K562 (cell line): Measurements from ENCODE around the gene STYX. TPM values are rescaled to one million over a fixed set of nuclear protein-coding genes. Genes with fewer than 3 reads are reported as not detected.

Source experiments
- ATAC-seq: fragments of 200-7000 bp; cut with Tn5 transposase; 3 replicates; pipeline ENCODE4 v1.9.1; 2020; ENCODE audit warnings: moderate library complexity
- BruUV-seq: library from RNA; stranded (reverse); fragments of 400-500 nt; replicated peaks from 2 replicates; lab custom pipeline; 2021; lab: Mats Ljungman, UMichigan
- CTCF ChIA-PET: fragments of 300-600 bp; formaldehyde crosslinking; extraction: SDS; loops from one replicate; lab custom pipeline; 2021; ENCODE audit warnings: low intra/inter-chr PET ratio; lab: Yijun Ruan, JAX
- POLR2A ChIA-PET: fragments of 300-600, 350-650 bp; sonication (Branson Sonifier 250); formaldehyde crosslinking; extraction: SDS; loops from one replicate; lab custom pipeline; 2021; ENCODE audit warnings: antibody characterized with exemption, inconsistent platforms; lab: Yijun Ruan, JAX
- DNase-seq, 4 experiments: peaks; one replicate each; pipeline versions ENCODE4 v3.0.0 to v3.0.0-alpha.2; 2011 to 2018; ENCODE audit warnings: low spot score in 3 of 4, mixed read lengths in 3 of 4; ENCODE audit errors: extremely low read depth in 1 of 4
- FAIRE-seq: peaks from 2 replicates; lab custom pipeline; 2011; peaks lifted over from hg19 to GRCh38; lab: Jason Lieb, UNC
- H2AFZ ChIP-seq: 2 replicates; pipeline ENCODE4 v1.6.0; 2011; ENCODE audit warnings: low read depth, low read length, control low read depth, inconsistent platforms
- H3K27ac ChIP-seq: fragments of 200-600 bp; 3 replicates; pipeline ENCODE4 v1.8.0; 2011; ENCODE audit warnings: low read depth, mild to moderate bottlenecking, control low read depth, inconsistent platforms, low read length, moderate library complexity, mixed read lengths; ENCODE audit errors: extremely low read depth
- H3K27me3 ChIP-seq, 2 experiments: fragments of 300-600 bp in 1 of 2; 2 replicates in 1 of 2; 3 replicates in 1 of 2; pipeline versions ENCODE4 v1.6.0 to v1.8.0; 2011; ENCODE audit warnings: inconsistent platforms in 2 of 2, low read length in 2 of 2, mild to moderate bottlenecking in 1 of 2, mixed read lengths in 1 of 2, moderate library complexity in 1 of 2; ENCODE audit not compliant: control insufficient read depth in 2 of 2, insufficient read depth in 2 of 2
- H3K36me3 ChIP-seq: fragments of 300-600 bp; 3 replicates; pipeline ENCODE4 v1.8.0; 2011; ENCODE audit warnings: mild to moderate bottlenecking, low read length, inconsistent platforms; ENCODE audit not compliant: control insufficient read depth, insufficient read depth
- H3K4me1 ChIP-seq, 2 experiments: fragments of 200-600 bp in 1 of 2; replicated peaks in 1 of 2; 2 replicates in 1 of 2; 3 replicates in 1 of 2; pipeline versions ENCODE4 v1.5.1 to v1.8.0; 2011; ENCODE audit warnings: inconsistent platforms in 2 of 2, low read length in 2 of 2, mild to moderate bottlenecking in 1 of 2, mixed read lengths in 1 of 2, moderate library complexity in 1 of 2; ENCODE audit not compliant: control insufficient read depth in 2 of 2, insufficient read depth in 2 of 2
- H3K4me2 ChIP-seq: 2 replicates; pipeline ENCODE4 v1.6.1; 2011; ENCODE audit warnings: low read length, control low read depth, inconsistent platforms, mixed read lengths; ENCODE audit not compliant: insufficient read depth
- H3K4me3 ChIP-seq: fragments of 200-600 bp; sonication (generic), shearing (Covaris generic); 2 replicates; pipeline ENCODE4 v1.5.1; 2016; ENCODE audit warnings: control low read depth, inconsistent platforms
- H3K79me2 ChIP-seq: fragments of 200-600 bp; 3 replicates; pipeline ENCODE4 v1.8.0; 2011; ENCODE audit warnings: low read length, inconsistent platforms; ENCODE audit not compliant: control insufficient read depth, insufficient read depth
- H3K9ac ChIP-seq, 2 experiments: 2 replicates each; pipeline versions ENCODE4 v1.6.0 to v1.6.1; 2011; ENCODE audit warnings: low read depth in 2 of 2, low read length in 2 of 2, control low read depth in 1 of 2, inconsistent platforms in 1 of 2, mild to moderate bottlenecking in 1 of 2, mixed read lengths in 1 of 2; ENCODE audit not compliant: insufficient read depth in 1 of 2
- H3K9me1 ChIP-seq: one replicate; pipeline ENCODE4 v1.6.0; 2011; ENCODE audit warnings: inconsistent platforms, mild to moderate bottlenecking, low read length, moderate library complexity; ENCODE audit not compliant: control insufficient read depth, insufficient read depth
- H3K9me3 ChIP-seq: replicated peaks from 2 replicates; pipeline ENCODE4 v1.5.1; 2011; ENCODE audit warnings: low read depth, low read length, inconsistent platforms; ENCODE audit not compliant: control insufficient read depth, insufficient read depth
- H4K20me1 ChIP-seq: replicated peaks from 2 replicates; pipeline ENCODE4 v1.6.1; 2011; ENCODE audit warnings: low read length, inconsistent platforms, mixed read lengths; ENCODE audit not compliant: control insufficient read depth, insufficient read depth
- HDAC2 ChIP-seq: fragments of 450-650 bp; IDR thresholded peaks from 2 replicates; pipeline ENCODE4 v1.6.1; 2016; ENCODE audit warnings: mild to moderate bottlenecking
- IFI16 ChIP-seq: fragments of 250-450 bp; sonication (Bioruptor Pico); IDR thresholded peaks from 2 replicates; pipeline ENCODE4 v2.1.2; 2022; ENCODE audit warnings: mild to moderate bottlenecking, inconsistent platforms
- MEF2D ChIP-seq: conservative IDR thresholded peaks from 2 replicates; pipeline ENCODE4 v1.6.1; 2016; ENCODE audit warnings: low read depth, missing genetic modification characterization, missing compliant biosample characterization
- SLC30A9 ChIP-seq: fragments of 250-450 bp; sonication (Bioruptor Pico); IDR thresholded peaks from 2 replicates; pipeline ENCODE4 v1.8.0; 2022; ENCODE audit warnings: mild to moderate bottlenecking, moderate library complexity
- SMC3 ChIP-seq: conservative IDR thresholded peaks from 2 replicates; pipeline ENCODE4 v1.6.1; 2011; ENCODE audit warnings: low read depth, low read length, improper control_type of control experiment; ENCODE audit not compliant: insufficient read depth
- U2AF2 ChIP-seq: fragments of 200-400 bp; formaldehyde crosslinking; optimal IDR thresholded peaks from 2 replicates; pipeline ENCODE3; 2017; ENCODE audit warnings: low read depth, mild to moderate bottlenecking, low read length
- ZNF197 ChIP-seq: fragments of 200-800 bp; sonication (Bioruptor generic); IDR thresholded peaks from 2 replicates; pipeline ENCODE4 v1.6.1; 2016; ENCODE audit warnings: low read depth, missing genetic modification characterization, missing compliant biosample characterization
- ZNF274 ChIP-seq: IDR thresholded peaks from 2 replicates; pipeline ENCODE4 v1.6.1; 2011; ENCODE audit warnings: low read depth, mild to moderate bottlenecking, low read length, moderate library complexity, borderline replicate concordance
- ZNF445 ChIP-seq: fragments of 250-450 bp; sonication (Bioruptor Pico); IDR thresholded peaks from 2 replicates; pipeline ENCODE4 v1.4.0; 2020; ENCODE audit warnings: low read depth, mild to moderate bottlenecking, moderate library complexity
- ZNF780A ChIP-seq: fragments of 250-450 bp; sonication (Bioruptor Pico); IDR thresholded peaks from 2 replicates; pipeline ENCODE4 v1.5.0; 2021; ENCODE audit warnings: mild to moderate bottlenecking
- WGBS: fragments of 100-300 bp; shearing (Covaris generic); methylation state at CpG from one replicate; pipeline ENCODE4 v1.1.6; 2016; ENCODE audit warnings: low coverage, mixed read lengths; ENCODE audit not compliant: insufficient coverage; ENCODE audit errors: missing lambda C conversion rate; 5-methylcytosine and 5-hydroxymethylcytosine counted together
- in situ Hi-C: fragments of 300-500 bp; cut with MboI; formaldehyde crosslinking; loops from 4 replicates; pipeline ENCODE4 v1.15.0; 2018; ENCODE audit warnings: inconsistent platforms, mixed read lengths
- intact Hi-C: fragments of 100-400 bp; cut with micrococcal nuclease; formaldehyde crosslinking; loops from 2 replicates; pipeline ENCODE4 v1.14.2; 2022
- polyA plus RNA-seq, 8 experiments: library from polyadenylated mRNA; depleted of rRNA in 4 of 8; stranded (reverse) in 5 of 8; unstranded in 3 of 8; fragments of >200 nt; fragmentation: Nextera tagmentation in 2 of 8; fragmentation: Illumina TruSeq in 1 of 8; extraction: Ambion mirVana in 2 of 8; extraction: Trizol in 1 of 8; gene quantifications; 2 replicates each; pipeline versions ENCODE4 v1.2.1 to v1.2.3, GENCODE V29; 2011 to 2014; ENCODE audit warnings: inconsistent platforms in 1 of 8, missing spikeins in 1 of 8
- total RNA-seq, 7 experiments: library from RNA; depleted of rRNA in 6 of 7; stranded (reverse); fragments of >200 nt in 6 of 7; fragmentation: Illumina TruSeq in 2 of 7; extraction: Trizol in 2 of 7; gene quantifications; 2 replicates each; pipeline versions ENCODE4 v1.2.1 to v1.2.3, GENCODE V29; 2011 to 2021; ENCODE audit warnings: low replicate concordance in 1 of 7
- TF ChIP-seq, protein P1 (sequence below): sonication (generic); formaldehyde crosslinking; IDR thresholded peaks from 2 replicates; pipeline ENCODE4 v1.8.1; 2023; ENCODE audit warnings: mild to moderate bottlenecking, missing genetic modification reagents
- TF ChIP-seq, protein P2 (sequence below): fragments of 450-650 bp; IDR thresholded peaks from 2 replicates; pipeline ENCODE4 v1.6.1; 2018; ENCODE audit not compliant: partially characterized antibody
- TF ChIP-seq, protein P3 (sequence below): fragments of 250-450 bp; sonication (Bioruptor Pico); IDR thresholded peaks from 2 replicates; pipeline ENCODE4 v1.5.0; 2021
- TF ChIP-seq, protein P4 (sequence below): sonication (generic); formaldehyde crosslinking; IDR thresholded peaks from 2 replicates; pipeline ENCODE4 v1.8.1; 2023; ENCODE audit warnings: mild to moderate bottlenecking, missing genetic modification reagents

STYX gene
- total and polyA plus RNA-seq, 9 of the 15 experiments (the other 6 are each of a cell fraction or from before 2014, with no cell fraction given), result 5.0 to 15.4 (median 10.6) TPM

DNA sequence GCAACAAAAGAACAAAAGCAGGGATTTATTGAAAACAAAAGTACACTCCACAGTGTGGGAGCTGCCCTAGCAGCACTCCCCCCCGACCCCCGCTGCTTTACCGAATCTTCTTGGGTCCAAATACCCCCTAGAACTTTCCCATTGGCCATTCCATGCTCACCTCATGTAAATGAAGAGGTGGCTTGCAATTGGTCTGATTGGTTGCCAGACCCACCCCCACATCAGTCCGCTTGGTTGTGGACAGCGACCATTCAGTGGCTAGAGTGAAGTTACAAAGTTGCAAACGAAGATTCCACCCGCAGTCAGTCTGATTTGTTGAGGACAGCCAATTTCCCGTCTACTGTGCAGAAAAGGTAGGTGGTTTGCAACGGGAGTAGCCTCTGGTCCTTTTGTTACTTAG is 3.9 kb downstream of the STYX start:
- whole genome bisulfite sequencing, result 90% methylated on average over 9 of the region's 9 CpGs
- peak in 1 of 4 experiments; percentile 14 for DNase-seq
- H4K20me1 ChIP-seq, result no peaks in the 10 kb centered on the region
- TSS peak; percentile 11 for BruUV-seq
- H3K79me2 ChIP-seq, result peaks cover 77% of the 10 kb centered on the region
- TF ChIP-seq MEF2D, result no peak
- no peak for TF ChIP-seq IFI16
- no peak for TF ChIP-seq ZNF197 (CRISPR knock-in tag)
- TF ChIP-seq SLC30A9 (CRISPR knock-in tag), result no peak
- TF ChIP-seq U2AF2, result no peak
- no peak for TF ChIP-seq ZNF780A
- TF ChIP-seq, protein P1, sequence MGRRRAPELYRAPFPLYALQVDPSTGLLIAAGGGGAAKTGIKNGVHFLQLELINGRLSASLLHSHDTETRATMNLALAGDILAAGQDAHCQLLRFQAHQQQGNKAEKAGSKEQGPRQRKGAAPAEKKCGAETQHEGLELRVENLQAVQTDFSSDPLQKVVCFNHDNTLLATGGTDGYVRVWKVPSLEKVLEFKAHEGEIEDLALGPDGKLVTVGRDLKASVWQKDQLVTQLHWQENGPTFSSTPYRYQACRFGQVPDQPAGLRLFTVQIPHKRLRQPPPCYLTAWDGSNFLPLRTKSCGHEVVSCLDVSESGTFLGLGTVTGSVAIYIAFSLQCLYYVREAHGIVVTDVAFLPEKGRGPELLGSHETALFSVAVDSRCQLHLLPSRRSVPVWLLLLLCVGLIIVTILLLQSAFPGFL (CRISPR knock-in tag), result no peak
- TF ChIP-seq, protein P2, sequence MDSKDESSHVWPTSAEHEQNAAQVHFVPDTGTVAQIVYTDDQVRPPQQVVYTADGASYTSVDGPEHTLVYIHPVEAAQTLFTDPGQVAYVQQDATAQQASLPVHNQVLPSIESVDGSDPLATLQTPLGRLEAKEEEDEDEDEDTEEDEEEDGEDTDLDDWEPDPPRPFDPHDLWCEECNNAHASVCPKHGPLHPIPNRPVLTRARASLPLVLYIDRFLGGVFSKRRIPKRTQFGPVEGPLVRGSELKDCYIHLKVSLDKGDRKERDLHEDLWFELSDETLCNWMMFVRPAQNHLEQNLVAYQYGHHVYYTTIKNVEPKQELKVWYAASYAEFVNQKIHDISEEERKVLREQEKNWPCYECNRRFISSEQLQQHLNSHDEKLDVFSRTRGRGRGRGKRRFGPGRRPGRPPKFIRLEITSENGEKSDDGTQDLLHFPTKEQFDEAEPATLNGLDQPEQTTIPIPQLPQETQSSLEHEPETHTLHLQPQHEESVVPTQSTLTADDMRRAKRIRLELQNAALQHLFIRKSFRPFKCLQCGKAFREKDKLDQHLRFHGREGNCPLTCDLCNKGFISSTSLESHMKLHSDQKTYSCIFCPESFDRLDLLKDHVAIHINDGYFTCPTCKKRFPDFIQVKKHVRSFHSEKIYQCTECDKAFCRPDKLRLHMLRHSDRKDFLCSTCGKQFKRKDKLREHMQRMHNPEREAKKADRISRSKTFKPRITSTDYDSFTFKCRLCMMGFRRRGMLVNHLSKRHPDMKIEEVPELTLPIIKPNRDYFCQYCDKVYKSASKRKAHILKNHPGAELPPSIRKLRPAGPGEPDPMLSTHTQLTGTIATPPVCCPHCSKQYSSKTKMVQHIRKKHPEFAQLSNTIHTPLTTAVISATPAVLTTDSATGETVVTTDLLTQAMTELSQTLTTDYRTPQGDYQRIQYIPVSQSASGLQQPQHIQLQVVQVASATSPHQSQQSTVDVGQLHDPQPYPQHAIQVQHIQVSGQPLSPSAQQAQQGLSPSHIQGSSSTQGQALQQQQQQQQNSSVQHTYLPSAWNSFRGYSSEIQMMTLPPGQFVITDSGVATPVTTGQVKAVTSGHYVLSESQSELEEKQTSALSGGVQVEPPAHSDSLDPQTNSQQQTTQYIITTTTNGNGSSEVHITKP, result no peak
- TF ChIP-seq ZNF274, result no peak
- TF ChIP-seq ZNF445 (CRISPR knock-in tag), result no peak
- TF ChIP-seq HDAC2, result no peak
- TF ChIP-seq, protein P3, sequence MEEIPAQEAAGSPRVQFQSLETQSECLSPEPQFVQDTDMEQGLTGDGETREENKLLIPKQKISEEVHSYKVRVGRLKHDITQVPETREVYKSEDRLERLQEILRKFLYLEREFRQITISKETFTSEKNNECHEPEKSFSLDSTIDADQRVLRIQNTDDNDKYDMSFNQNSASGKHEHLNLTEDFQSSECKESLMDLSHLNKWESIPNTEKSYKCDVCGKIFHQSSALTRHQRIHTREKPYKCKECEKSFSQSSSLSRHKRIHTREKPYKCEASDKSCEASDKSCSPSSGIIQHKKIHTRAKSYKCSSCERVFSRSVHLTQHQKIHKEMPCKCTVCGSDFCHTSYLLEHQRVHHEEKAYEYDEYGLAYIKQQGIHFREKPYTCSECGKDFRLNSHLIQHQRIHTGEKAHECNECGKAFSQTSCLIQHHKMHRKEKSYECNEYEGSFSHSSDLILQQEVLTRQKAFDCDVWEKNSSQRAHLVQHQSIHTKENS (CRISPR knock-in tag), result no peak
- TF ChIP-seq, protein P4, sequence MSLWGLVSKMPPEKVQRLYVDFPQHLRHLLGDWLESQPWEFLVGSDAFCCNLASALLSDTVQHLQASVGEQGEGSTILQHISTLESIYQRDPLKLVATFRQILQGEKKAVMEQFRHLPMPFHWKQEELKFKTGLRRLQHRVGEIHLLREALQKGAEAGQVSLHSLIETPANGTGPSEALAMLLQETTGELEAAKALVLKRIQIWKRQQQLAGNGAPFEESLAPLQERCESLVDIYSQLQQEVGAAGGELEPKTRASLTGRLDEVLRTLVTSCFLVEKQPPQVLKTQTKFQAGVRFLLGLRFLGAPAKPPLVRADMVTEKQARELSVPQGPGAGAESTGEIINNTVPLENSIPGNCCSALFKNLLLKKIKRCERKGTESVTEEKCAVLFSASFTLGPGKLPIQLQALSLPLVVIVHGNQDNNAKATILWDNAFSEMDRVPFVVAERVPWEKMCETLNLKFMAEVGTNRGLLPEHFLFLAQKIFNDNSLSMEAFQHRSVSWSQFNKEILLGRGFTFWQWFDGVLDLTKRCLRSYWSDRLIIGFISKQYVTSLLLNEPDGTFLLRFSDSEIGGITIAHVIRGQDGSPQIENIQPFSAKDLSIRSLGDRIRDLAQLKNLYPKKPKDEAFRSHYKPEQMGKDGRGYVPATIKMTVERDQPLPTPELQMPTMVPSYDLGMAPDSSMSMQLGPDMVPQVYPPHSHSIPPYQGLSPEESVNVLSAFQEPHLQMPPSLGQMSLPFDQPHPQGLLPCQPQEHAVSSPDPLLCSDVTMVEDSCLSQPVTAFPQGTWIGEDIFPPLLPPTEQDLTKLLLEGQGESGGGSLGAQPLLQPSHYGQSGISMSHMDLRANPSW, result no peak
- no peak for TF ChIP-seq SMC3
- H3K27ac ChIP-seq, result no peak overlapping the region
- intact Hi-C loops, result loop anchor here (5.0 kb wide), 1 partner anchor 48 kb away; no protein-coding TSS in a partner anchor
- no peaks in the 10 kb centered on the region for H3K27me3 ChIP-seq
- POLR2A ChIA-PET, result no interaction called here
- H3K9ac ChIP-seq, result no peak overlapping the region
- peaks cover 20% of the 10 kb centered on the region; the same call in 1 of the 3 replicates for H3K36me3 ChIP-seq
- H2AFZ ChIP-seq, result no peak overlapping the region
- no peak for ATAC-seq
- no peak overlapping the region for H3K4me2 ChIP-seq
- peaks cover 8 to 14% of the 10 kb centered on the region in 2 experiments; a peak in 4 of 5 replicates for H3K4me1 ChIP-seq
- in situ Hi-C loops, result no loop called here
- no peaks in the 10 kb centered on the region for H3K9me1 ChIP-seq
- CTCF ChIA-PET, result no interaction called here
- no peak overlapping the region for H3K4me3 ChIP-seq
- H3K9me3 ChIP-seq, result no peaks in the 10 kb centered on the region
- no peak for FAIRE-seq
